ENCODE results near the gene CTTN. TPM values are rescaled to one million over a fixed set of nuclear protein-coding genes. Genes with fewer than 3 reads are reported as not detected.

CTTN gene
- total RNA-seq, 1 experiment from 2014 or later = 155 TPM

DNA sequence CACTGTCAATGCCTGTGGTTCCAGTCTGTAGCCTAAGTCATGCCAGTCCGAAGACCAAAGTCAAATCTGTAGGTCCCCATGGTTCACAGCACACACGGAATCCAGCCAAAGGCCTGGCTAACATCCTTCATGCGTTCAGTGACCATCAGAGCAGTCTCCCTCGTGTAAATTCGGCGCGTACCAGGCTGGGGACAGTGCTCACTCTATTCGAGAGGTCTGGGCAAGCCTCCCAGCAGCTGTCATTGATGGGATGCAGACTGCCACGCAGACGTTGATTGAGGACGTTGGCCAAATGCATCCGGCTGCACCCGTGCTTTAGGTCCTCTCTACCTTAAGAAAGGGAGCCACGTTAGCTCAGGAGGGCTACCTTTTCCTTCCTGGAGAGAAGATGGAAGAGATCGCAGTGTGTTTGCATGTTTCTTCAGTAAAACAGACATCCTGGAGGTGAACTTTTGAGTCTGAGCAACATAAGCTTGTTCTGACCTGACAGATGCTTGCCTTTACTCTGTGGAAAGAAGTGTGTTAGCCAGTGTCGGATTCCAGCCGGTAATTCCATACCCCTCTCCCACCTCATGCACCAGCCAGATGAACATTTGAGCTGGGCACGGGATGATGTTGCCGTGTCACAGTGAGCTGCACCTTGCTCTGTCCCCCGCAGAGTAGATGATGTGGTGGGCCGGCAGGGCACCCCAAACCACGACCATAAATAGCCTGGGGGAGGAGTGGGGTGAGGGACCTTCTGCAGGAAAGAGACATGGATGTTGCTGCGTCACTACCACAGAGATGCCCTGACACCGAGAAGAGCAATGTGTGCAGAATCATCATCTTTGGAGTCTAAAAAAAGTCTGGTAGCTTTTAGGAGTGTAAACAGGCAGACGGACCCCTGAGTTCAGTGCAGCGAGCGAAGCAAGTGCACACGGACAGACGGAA, 12.2 kb downstream of the CTTN start:
- Histone ChIP-seq H3K4me3 (ENCODE audit: insufficient read depth, low read depth, low read length) (no peak overlapping the region), H3K36me3 (replicated peaks; ENCODE audit: control insufficient read depth, insufficient read depth, low read length) (peaks cover 74% of the 10 kb centered on the region), H3K27me3 (ENCODE audit: control insufficient read depth, insufficient read depth, low read length) (no peaks in the 10 kb centered on the region)
- no peak for DNase-seq

DNA sequence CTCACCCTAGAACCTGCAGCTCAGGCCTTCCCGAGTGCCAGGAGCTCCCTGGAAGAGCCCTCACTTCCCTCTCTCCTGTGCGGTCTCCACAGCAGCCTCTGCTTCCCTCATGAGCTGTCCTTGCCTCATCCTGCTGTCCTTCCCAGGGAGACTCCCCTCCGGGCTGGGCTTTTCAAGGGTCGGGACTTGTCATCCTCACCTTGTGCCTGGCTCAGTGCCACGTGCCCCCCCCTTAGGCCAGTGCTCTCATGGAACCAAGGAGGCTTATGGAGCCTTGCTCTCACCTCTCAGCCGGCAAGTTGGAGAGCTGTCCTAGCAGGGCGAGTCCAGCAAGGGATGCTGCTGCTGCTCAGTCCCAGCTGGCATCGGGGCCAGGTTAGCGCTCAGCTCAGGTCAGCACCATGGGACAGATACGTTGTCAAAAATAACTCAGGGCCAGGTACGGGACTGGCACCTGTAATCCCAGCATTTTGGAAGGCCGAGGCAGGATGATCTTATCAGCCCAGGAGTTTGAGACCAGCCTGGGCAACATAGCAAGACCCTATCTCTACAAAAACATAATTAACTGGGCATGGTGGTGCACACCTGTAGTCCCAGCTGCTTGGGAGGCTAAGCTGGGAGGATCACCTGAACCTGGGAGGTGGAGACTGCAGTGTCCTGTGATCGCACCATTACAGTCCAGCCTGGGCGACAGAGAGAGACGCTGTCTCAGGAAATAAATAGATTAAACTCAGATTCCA, 13.6 kb downstream of the CTTN start:
- DNase-seq = no peak
- no peak overlapping the region for H3K4me3 ChIP-seq (ENCODE audit: insufficient read depth, low read depth, low read length)
- no peaks in the 10 kb centered on the region for H3K27me3 ChIP-seq (ENCODE audit: control insufficient read depth, insufficient read depth, low read length)
- peaks cover 78% of the 10 kb centered on the region for H3K36me3 ChIP-seq (replicated peaks; ENCODE audit: control insufficient read depth, insufficient read depth, low read length)

DNA sequence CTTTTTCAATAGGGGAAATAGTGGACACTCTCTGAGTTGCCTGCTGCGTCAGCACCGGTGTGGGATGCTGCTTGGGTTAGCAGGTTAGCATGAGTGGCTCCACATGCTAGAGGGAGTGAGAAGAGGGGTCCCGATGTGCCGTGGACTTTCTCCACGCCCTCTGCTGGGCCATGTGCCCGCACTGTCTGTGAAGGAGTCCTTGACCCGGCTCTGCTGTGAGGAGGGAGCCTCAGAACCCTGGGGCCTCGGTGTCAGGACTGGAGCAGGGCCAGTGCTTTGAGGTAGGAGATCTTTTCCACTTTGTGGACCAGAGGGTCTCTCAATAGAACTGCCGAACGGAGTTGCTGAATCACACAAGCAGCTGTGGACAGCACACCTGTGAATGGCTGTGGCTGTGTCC, 14.8 kb downstream of the CTTN start:
- no peak overlapping the region for H3K4me3 ChIP-seq (ENCODE audit: insufficient read depth, low read depth, low read length)
- H3K36me3 ChIP-seq (replicated peaks; ENCODE audit: control insufficient read depth, insufficient read depth, low read length) = peaks cover 76% of the 10 kb centered on the region
- H3K27me3 ChIP-seq (ENCODE audit: control insufficient read depth, insufficient read depth, low read length) = no peaks in the 10 kb centered on the region
- DNase-seq = no peak

DNA sequence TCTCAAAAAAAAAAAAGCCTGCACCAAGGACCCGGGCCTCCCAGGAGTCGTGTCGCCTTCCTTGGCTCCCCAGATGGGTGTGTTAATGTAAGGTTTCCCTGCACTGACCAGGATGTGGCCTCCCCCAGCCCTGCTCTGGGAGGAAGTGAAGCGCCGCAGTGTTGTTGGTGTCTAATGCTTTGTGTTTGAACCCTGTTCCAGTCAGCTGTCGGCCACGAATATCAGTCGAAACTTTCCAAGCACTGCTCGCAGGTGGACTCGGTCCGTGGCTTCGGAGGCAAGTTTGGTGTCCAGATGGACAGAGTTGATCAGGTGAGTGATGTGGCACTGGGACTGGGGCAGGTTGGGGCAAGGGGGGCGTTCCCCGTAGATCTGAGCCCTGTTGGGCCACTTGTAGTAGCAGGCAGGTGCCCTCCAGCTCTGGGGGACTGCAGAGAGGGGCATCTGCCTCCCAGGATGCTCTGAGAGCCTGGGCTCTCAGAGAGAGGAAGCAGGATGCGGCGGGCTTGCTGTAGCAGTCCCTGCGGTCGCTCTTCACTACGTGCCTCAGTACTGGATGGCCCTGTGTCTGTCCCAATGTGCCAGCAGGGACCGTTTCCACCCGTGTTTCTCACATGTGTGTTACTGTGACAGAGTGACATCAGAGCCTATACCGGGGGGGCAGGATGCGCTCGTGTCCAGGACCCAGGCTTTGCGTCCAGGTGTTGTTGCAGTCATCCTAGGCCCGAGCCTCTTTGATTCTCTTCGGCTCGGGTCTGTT, 16.2 kb downstream of the CTTN start:
- no peak overlapping the region for H3K4me3 ChIP-seq (ENCODE audit: insufficient read depth, low read depth, low read length)
- H3K27me3 ChIP-seq (ENCODE audit: control insufficient read depth, insufficient read depth, low read length) = no peaks in the 10 kb centered on the region
- DNase-seq = no peak
- peaks cover 72% of the 10 kb centered on the region for H3K36me3 ChIP-seq (replicated peaks; ENCODE audit: control insufficient read depth, insufficient read depth, low read length)

DNA sequence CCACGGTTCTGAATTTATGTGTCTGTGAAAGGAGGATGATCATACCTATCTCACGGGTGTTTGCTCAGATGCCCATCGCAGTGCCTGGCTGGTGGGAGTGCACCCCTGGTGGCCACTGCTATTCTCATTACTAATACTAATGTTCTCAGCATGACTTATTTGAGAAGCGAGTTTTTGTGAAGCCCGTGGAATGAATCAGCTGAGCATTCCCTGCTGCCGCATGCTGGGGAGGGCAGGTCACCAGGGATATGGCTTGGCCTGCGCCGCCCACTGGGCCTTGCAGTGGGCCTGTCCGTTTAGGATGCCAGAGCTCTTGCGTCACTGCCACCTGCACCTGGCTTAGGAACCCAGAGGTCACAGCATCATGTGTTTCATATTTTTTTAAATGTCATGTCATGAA, 16.9 kb downstream of the CTTN start:
- Histone ChIP-seq H3K4me3 (ENCODE audit: insufficient read depth, low read depth, low read length) (no peak overlapping the region), H3K27me3 (ENCODE audit: control insufficient read depth, insufficient read depth, low read length) (no peaks in the 10 kb centered on the region), H3K36me3 (replicated peaks; ENCODE audit: control insufficient read depth, insufficient read depth, low read length) (peaks cover 72% of the 10 kb centered on the region)
- DNase-seq = no peak

DNA sequence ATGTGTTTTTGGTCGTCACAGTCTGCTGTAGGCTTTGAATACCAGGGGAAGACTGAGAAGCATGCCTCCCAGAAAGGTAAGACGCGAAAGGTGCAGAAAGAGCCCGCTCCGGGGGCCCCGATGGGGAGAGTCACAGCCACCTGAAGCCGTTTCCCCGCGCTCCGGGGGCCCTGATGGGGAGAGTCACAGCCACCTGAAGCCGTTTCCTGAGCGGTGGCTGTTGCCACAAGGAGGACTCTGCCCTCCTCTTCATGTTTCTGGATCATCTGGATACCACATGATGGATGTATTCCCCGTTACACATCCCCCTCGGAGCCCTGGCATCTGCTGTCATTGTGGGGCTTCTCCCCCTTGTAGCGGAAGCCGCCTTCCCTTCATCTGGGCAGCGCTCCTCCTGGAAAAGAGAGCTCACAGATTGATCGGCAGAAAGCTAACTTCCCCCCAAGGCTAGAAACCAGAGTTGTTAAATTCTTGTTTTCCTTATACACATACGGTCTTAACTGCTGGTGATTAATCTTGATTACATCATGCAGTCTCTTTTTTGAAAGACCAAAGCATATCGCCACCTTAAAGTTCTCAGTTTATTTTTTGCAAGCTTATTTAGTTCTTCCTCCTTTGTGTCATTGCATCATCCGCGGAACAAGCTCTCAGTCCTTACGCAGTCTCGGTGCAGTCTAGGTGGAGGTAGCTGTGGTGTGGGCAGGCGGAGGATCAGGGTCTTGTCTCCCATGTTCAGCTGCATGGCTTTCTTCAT, 17.5 kb downstream of the CTTN start:
- Histone ChIP-seq H3K4me3 (ENCODE audit: insufficient read depth, low read depth, low read length) (no peak overlapping the region), H3K36me3 (replicated peaks; ENCODE audit: control insufficient read depth, insufficient read depth, low read length) (peaks cover 72% of the 10 kb centered on the region), H3K27me3 (ENCODE audit: control insufficient read depth, insufficient read depth, low read length) (no peaks in the 10 kb centered on the region)
- DNase-seq = no peak

DNA sequence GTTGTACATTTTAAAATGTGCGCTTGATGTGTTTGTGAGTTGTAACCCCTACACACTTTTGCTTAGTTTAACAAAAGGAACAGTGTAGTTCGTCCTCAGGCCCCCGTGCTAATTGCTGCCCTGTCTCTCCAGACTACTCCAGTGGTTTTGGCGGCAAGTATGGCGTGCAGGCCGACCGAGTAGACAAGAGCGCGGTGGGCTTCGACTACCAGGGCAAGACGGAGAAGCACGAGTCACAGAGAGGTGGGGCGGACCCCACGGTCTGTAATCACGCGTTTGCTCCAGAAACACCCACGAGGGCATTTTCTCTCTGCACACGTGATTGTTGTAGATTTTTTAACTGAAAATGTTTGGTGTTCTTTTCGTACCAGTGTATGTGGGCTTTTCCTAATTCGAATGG, 18.6 kb downstream of the CTTN start:
- H3K27me3 ChIP-seq (ENCODE audit: control insufficient read depth, insufficient read depth, low read length) = no peaks in the 10 kb centered on the region
- peaks cover 72% of the 10 kb centered on the region for H3K36me3 ChIP-seq (replicated peaks; ENCODE audit: control insufficient read depth, insufficient read depth, low read length)
- no peak for DNase-seq
- no peak overlapping the region for H3K4me3 ChIP-seq (ENCODE audit: insufficient read depth, low read depth, low read length)

DNA sequence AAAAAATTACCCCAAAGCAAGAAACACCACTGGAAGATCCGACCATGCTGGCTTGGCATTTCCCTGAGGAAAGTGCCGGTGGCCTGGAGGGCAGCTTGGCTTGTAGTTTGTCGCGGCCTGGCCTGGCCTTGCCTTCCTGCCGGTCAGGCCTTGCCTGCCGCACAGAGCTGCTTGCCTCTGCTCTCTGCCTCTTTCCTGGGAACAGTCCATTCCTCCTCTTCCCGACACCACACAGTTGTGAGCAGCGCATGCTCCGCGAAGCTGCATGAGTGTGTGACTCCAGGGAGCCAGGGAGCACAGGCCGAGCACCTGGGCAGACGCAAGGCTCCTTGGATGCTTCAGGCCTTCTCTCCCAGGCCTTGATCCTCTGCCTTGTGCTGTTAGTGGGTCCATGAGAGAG, 19.8 kb downstream of the CTTN start:
- Histone ChIP-seq H3K27me3 (ENCODE audit: control insufficient read depth, insufficient read depth, low read length) (no peaks in the 10 kb centered on the region), H3K4me3 (ENCODE audit: insufficient read depth, low read depth, low read length) (no peak overlapping the region), H3K36me3 (replicated peaks; ENCODE audit: control insufficient read depth, insufficient read depth, low read length) (peaks cover 68% of the 10 kb centered on the region)
- no peak for DNase-seq

DNA sequence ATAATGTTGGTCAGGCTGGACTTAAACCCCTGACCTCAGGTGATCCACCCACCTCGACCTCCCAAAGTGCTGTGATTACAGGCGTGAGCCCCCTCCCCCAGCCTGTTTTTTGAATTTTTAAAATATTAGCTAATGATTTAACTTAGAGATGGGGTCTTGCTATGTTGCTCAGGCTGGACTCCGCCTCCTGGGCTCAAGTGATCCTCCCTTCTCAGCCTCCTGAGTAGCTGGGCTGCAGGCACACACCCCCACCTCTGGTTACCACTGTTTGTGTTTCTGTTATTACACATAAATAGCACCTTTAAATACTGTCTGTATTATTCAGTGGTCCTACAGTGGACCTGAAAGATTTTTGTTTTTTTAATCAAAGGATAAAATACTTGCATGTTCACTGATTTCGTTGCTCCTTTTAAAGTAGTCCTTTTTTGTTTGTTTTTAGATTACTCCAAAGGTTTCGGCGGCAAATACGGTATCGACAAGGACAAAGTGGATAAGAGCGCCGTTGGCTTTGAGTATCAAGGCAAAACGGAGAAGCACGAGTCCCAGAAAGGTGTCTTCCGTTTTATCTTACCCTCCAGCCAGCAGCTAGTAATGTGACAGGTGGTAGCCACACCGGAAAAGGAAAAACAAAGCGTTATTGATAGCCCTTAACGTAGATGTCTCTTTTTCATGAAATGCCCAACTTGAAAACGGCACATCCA, 21.1 kb downstream of the CTTN start:
- DNase-seq = no peak
- Histone ChIP-seq H3K27me3 (ENCODE audit: control insufficient read depth, insufficient read depth, low read length) (no peaks in the 10 kb centered on the region), H3K36me3 (replicated peaks; ENCODE audit: control insufficient read depth, insufficient read depth, low read length) (peaks cover 63% of the 10 kb centered on the region), H3K4me3 (ENCODE audit: insufficient read depth, low read depth, low read length) (no peak overlapping the region)

DNA sequence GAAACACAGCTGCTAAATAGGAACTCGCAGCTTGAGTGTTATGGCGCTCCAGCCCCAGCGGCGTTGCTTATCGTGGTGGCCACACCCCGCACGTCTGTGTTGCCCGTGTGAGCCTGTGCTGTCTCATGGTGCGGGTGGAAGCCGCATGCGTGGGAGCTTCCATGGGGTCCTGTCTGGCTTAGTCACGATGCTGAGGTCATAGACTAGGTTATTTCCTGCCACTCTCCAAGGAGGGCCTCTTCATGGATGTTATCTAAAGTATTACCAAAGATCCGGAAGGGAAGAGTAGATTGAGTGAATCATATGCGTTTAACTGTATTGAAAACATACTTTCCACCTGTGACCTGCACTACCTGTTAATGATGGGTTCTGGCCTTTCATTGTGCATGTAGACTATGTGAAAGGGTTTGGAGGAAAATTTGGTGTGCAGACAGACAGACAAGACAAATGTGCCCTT, 21.7 kb downstream of the CTTN start:
- Histone ChIP-seq H3K36me3 (replicated peaks; ENCODE audit: control insufficient read depth, insufficient read depth, low read length) (peaks cover 61% of the 10 kb centered on the region), H3K4me3 (ENCODE audit: insufficient read depth, low read depth, low read length) (no peak overlapping the region), H3K27me3 (ENCODE audit: control insufficient read depth, insufficient read depth, low read length) (no peaks in the 10 kb centered on the region)
- DNase-seq = no peak

DNA sequence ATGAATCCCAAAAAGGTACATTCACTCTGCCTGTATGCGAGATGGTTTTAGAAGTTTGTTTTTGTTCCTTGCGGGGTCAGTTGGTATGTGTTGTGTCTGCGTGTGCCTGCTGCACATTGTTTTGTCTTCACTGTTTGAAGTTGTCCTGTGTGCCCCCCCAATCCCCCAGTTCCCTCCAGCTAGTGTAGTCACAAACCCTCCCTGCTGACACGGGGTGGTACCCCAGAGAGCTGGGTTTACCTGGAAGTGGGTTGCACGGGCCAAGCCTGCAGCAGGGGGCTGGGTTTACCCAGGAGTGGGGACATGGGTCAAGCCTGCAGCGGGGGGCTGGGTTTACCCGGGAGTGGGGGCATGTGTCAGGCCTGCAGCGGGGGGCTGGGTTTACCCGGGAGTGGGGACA, 22.2 kb downstream of the CTTN start:
- DNase-seq = no peak
- Histone ChIP-seq H3K36me3 (replicated peaks; ENCODE audit: control insufficient read depth, insufficient read depth, low read length) (peaks cover 61% of the 10 kb centered on the region), H3K4me3 (ENCODE audit: insufficient read depth, low read depth, low read length) (no peak overlapping the region), H3K27me3 (ENCODE audit: control insufficient read depth, insufficient read depth, low read length) (no peaks in the 10 kb centered on the region)

DNA sequence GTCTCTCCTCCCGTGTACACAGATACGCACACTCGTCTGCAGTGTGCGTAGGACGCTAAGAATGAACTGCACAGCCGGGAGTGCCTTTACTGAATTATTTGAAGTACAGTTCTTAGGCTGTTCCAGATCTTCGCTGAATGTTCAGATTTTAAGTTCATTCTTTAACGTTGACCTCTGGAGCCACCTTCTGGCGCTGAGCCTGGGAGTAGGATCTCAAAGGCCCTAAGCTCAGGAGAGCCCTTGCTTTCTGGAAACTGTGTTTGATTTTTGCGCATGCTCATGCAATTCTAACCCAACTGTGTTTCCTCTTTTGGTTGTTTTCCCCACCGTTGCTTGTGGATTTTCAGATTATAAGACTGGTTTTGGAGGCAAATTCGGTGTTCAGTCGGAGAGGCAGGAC, 22.8 kb downstream of the CTTN start:
- H3K36me3 ChIP-seq (replicated peaks; ENCODE audit: control insufficient read depth, insufficient read depth, low read length) = peaks cover 60% of the 10 kb centered on the region
- no peak for DNase-seq
- no peak overlapping the region for H3K4me3 ChIP-seq (ENCODE audit: insufficient read depth, low read depth, low read length)
- no peaks in the 10 kb centered on the region for H3K27me3 ChIP-seq (ENCODE audit: control insufficient read depth, insufficient read depth, low read length)

DNA sequence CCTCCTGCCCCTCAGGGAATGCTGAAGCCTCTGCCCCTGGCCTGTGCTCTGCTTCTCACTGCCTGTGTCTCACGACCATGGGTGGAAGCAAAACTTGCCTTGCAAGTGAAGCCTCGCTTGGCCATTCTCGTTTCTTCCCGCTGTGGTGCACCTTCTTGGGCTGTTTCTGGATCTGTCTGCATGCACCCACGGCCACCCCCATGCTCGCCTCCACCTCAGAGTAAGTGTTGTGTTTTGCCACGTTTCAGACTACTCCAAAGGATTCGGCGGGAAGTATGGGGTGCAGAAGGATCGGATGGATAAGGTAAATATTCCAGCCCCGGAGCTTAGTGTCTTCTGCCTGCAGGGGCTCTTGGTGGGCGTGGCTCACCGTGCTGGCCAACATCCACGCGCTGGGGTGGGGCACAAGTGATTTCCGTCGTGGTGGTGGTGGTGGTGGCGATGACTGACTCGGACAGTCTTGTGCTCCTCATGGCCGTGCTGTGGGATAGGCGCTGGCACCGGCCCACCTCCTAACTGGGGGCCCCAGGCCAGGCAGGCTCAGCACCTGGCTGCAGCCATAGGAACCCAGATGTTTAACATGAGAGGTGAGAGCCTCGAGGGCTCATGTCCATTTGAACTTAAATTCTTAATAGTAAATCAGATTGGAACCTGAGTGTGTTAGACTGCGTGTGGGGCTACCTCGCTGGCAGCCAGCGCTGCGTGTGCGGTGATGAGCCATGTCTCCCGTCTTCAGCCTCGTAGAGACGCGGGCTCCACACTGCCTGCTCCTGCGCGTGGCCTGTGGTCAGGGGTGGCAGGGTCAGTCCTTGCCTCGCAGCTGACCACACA, 24.6 kb downstream of the CTTN start:
- no peak overlapping the region for H3K4me3 ChIP-seq (ENCODE audit: insufficient read depth, low read depth, low read length)
- H3K36me3 ChIP-seq (replicated peaks; ENCODE audit: control insufficient read depth, insufficient read depth, low read length) = peaks cover 53% of the 10 kb centered on the region
- DNase-seq = peak; percentile 37
- H3K27me3 ChIP-seq (ENCODE audit: control insufficient read depth, insufficient read depth, low read length) = no peaks in the 10 kb centered on the region

Data from H7 (cell line).